ENCODE measurements around the gene SNF8. TPM values are rescaled to one million over a fixed set of nuclear protein-coding genes. Genes with fewer than 3 reads are reported as not detected.

Gene SNF8
- total RNA-seq, 2 donors from 2014 or later, result 71.2 to 111 TPM

- DNase-seq (ENCODE audit: low spot score), result no peak
- intact Hi-C loops (cut with DNase I), result no loop called here
- peaks cover 8% of the 10 kb centered on the region for H3K27me3 ChIP-seq (replicated peaks; ENCODE audit: insufficient read depth)
- H3K27ac ChIP-seq, result no peak overlapping the region
- H3K4me1 ChIP-seq (replicated peaks), result no peaks in the 10 kb centered on the region
- 77% methylated on average over 12 of the region's 12 CpGs for whole genome bisulfite sequencing
- H3K4me3 ChIP-seq, result no peak overlapping the region
- H3K36me3 ChIP-seq, result no peaks in the 10 kb centered on the region
- TF ChIP-seq POLR2A (IDR thresholded peaks at IDR 0.05) (no peak), POLR2AphosphoS5 (IDR thresholded peaks at IDR 0.05) (no peak), CTCF (IDR thresholded peaks at IDR 0.05) (no peak)
- no peaks in the 10 kb centered on the region for H3K9me3 ChIP-seq
Measured at GRCh38 chr17:48970865-48971687, 26.4 kb upstream of the SNF8 start.

GRCh38 chr17:48970224-48970623 lies 25.6 kb upstream of the SNF8 start:
- WGBS, result 28% methylated on average over 4 of the region's 4 CpGs
- intact Hi-C loops (cut with DNase I), result no loop called here
- Histone ChIP-seq H3K27ac (no peak overlapping the region), H3K27me3 (replicated peaks; ENCODE audit: insufficient read depth) (peaks cover 8% of the 10 kb centered on the region), H3K9me3 (no peaks in the 10 kb centered on the region), H3K4me3 (no peak overlapping the region), H3K4me1 (replicated peaks) (no peaks in the 10 kb centered on the region), H3K36me3 (no peaks in the 10 kb centered on the region)
- no peak for DNase-seq (ENCODE audit: low spot score)
- no peak for TF ChIP-seq POLR2AphosphoS5 (IDR thresholded peaks at IDR 0.05)
- TF ChIP-seq CTCF (IDR thresholded peaks at IDR 0.05), result no peak
- no peak for TF ChIP-seq POLR2A (IDR thresholded peaks at IDR 0.05)

GRCh38 chr17:48961516-48962233 lies 17.0 kb upstream of the SNF8 start:
- peaks cover 15% of the 10 kb centered on the region for H3K27me3 ChIP-seq (replicated peaks; ENCODE audit: insufficient read depth)
- intact Hi-C loops (cut with DNase I), result no loop called here
- WGBS, result 29% methylated on average over 10 of the region's 10 CpGs

GRCh38 chr17:48960834-48961515 lies 16.3 kb upstream of the SNF8 start:
- TF ChIP-seq POLR2AphosphoS5 (IDR thresholded peaks at IDR 0.05) (no peak), CTCF (IDR thresholded peaks at IDR 0.05) (no peak), POLR2A (IDR thresholded peaks at IDR 0.05) (no peak)
- WGBS, result 18% methylated on average over 11 of the region's 11 CpGs
- no peaks in the 10 kb centered on the region for H3K4me1 ChIP-seq (replicated peaks)
- no peak overlapping the region for H3K4me3 ChIP-seq
- no peak for DNase-seq (ENCODE audit: low spot score)
- H3K9me3 ChIP-seq, result no peaks in the 10 kb centered on the region
- H3K27ac ChIP-seq, result no peak overlapping the region
- no peaks in the 10 kb centered on the region for H3K36me3 ChIP-seq
- intact Hi-C loops (cut with DNase I), result no loop called here
- peaks cover 10% of the 10 kb centered on the region for H3K27me3 ChIP-seq (replicated peaks; ENCODE audit: insufficient read depth)

More at GRCh38 chr17:48961516-48962233, 17.0 kb upstream of the SNF8 start:
- Histone ChIP-seq H3K4me1 (replicated peaks) (no peaks in the 10 kb centered on the region), H3K36me3 (no peaks in the 10 kb centered on the region), H3K27ac (no peak overlapping the region), H3K9me3 (no peaks in the 10 kb centered on the region), H3K4me3 (no peak overlapping the region)
- no peak for DNase-seq (ENCODE audit: low spot score)
- TF ChIP-seq POLR2AphosphoS5 (IDR thresholded peaks at IDR 0.05), result no peak
- no peak for TF ChIP-seq CTCF (IDR thresholded peaks at IDR 0.05)
- TF ChIP-seq POLR2A (IDR thresholded peaks at IDR 0.05), result no peak
